ENCODE measurements around the gene CENPX. TPM values are rescaled to one million over a fixed set of nuclear protein-coding genes. Genes with fewer than 3 reads are reported as not detected.

The CENPX gene
- total RNA-seq, 1 donor: 18.8 TPM

DNA sequence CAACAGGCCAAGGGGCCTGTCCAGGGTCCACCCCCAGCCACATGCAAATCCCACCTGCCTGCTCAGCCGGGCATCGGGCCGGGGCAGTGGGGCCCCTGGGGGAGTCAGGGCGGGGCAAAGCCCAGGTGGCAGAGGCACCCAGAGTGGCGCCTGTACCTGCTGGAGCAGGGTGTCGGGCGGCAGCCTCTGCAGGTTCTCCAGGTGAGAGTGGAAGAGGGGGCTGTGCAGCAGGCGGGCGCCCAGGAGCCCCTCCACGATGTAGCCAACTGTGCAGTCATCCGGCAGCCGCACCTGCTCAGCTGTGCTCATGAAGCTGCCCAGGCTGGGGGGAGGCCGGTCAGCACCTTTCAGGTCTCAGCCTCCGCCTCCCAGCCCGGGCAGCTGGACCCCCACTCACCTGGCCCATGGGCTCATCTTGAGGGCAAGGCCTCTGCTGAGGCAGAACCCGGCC, 26.9 kb upstream of the CENPX start:
- Histone ChIP-seq H4K20me1 (ENCODE audit: insufficient read depth, low read length) (peaks cover 4% of the 10 kb centered on the region), H3K4me1 (ENCODE audit: insufficient read depth, low read length) (peaks cover 12% of the 10 kb centered on the region), H3K27me3 (ENCODE audit: insufficient read depth, low read length) (no peaks in the 10 kb centered on the region), H2AFZ (ENCODE audit: low read length) (no peak overlapping the region), H3K79me2 (ENCODE audit: insufficient read depth, low read length) (peaks cover 44% of the 10 kb centered on the region), H3K4me2 (ENCODE audit: insufficient read depth, low read length) (no peak overlapping the region), H3K27ac (ENCODE audit: low read depth, low read length) (no peak overlapping the region), H3K4me3 (ENCODE audit: insufficient read depth, low read length) (no peak overlapping the region), H3K9me3 (ENCODE audit: low read depth, low read length) (no peaks in the 10 kb centered on the region), H3K36me3 (ENCODE audit: insufficient read depth, low read length) (peaks cover 39% of the 10 kb centered on the region)
- peak; percentile 73 for DNase-seq (ENCODE audit: insufficient read length, low spot score, missing footprints)
- TF ChIP-seq, protein P1, sequence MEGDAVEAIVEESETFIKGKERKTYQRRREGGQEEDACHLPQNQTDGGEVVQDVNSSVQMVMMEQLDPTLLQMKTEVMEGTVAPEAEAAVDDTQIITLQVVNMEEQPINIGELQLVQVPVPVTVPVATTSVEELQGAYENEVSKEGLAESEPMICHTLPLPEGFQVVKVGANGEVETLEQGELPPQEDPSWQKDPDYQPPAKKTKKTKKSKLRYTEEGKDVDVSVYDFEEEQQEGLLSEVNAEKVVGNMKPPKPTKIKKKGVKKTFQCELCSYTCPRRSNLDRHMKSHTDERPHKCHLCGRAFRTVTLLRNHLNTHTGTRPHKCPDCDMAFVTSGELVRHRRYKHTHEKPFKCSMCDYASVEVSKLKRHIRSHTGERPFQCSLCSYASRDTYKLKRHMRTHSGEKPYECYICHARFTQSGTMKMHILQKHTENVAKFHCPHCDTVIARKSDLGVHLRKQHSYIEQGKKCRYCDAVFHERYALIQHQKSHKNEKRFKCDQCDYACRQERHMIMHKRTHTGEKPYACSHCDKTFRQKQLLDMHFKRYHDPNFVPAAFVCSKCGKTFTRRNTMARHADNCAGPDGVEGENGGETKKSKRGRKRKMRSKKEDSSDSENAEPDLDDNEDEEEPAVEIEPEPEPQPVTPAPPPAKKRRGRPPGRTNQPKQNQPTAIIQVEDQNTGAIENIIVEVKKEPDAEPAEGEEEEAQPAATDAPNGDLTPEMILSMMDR (IDR thresholded peaks at IDR 0.05; ENCODE audit: extremely low read depth, low read depth, low read length): no peak

DNA sequence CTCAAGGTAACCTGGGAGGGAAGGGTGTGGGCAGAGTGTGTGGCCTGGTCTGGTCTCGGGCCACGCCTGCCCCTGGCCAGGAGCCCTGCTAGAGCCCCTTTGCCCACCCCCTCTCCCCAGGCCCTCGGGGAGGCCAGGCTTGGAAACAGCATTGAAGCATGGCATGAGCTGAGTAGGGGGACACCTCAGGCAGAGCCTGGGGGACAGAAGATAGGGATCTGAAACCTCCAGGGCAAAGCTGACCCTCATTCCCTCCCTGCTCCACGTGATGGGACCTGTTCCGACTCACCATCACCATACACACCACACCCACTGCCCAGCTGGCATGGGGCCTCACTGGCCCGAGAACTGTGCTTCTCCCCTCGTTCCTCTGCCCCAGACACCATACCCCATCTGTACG, 26.4 kb upstream of the CENPX start:
- TF ChIP-seq, protein P1 (IDR thresholded peaks at IDR 0.05; ENCODE audit: extremely low read depth, low read depth, low read length): no peak
- H3K27me3 ChIP-seq (ENCODE audit: insufficient read depth, low read length): no peaks in the 10 kb centered on the region
- peak; percentile 86 for DNase-seq (ENCODE audit: insufficient read length, low spot score, missing footprints)
- peaks cover 4% of the 10 kb centered on the region for H4K20me1 ChIP-seq (ENCODE audit: insufficient read depth, low read length)
- no peak overlapping the region for H3K4me3 ChIP-seq (ENCODE audit: insufficient read depth, low read length)
- no peaks in the 10 kb centered on the region for H3K9me3 ChIP-seq (ENCODE audit: low read depth, low read length)
- H3K79me2 ChIP-seq (ENCODE audit: insufficient read depth, low read length): peaks cover 40% of the 10 kb centered on the region
- H3K4me2 ChIP-seq (ENCODE audit: insufficient read depth, low read length): no peak overlapping the region
- H3K27ac ChIP-seq (ENCODE audit: low read depth, low read length): no peak overlapping the region
- H3K4me1 ChIP-seq (ENCODE audit: insufficient read depth, low read length): peaks cover 12% of the 10 kb centered on the region
- no peak overlapping the region for H2AFZ ChIP-seq (ENCODE audit: low read length)
- peaks cover 35% of the 10 kb centered on the region for H3K36me3 ChIP-seq (ENCODE audit: insufficient read depth, low read length)

DNA sequence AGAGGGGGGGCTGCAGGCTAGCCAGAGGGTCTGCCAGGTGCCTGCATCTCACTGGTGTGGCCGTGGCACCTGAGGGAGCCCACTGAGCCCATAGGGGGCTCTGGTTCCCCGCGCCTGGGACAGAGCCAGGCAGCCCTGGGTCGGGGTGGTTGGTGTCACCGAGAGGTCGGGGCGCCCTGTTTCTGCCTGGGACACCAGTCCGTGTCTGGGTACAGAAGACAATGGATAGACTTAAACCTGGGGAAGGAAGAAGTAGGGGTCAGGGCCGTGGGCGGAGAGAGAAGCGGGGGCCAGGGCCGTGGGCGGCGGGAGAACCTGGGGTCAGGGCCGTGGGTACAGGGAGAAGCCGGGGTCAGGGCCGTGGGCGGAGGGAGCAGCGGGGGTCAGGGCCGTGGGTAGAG, 25.9 kb upstream of the CENPX start:
- Histone ChIP-seq H3K9me3 (ENCODE audit: low read depth, low read length) (no peaks in the 10 kb centered on the region), H2AFZ (ENCODE audit: low read length) (no peak overlapping the region), H3K4me3 (ENCODE audit: insufficient read depth, low read length) (no peak overlapping the region), H3K4me1 (ENCODE audit: insufficient read depth, low read length) (peaks cover 12% of the 10 kb centered on the region), H4K20me1 (ENCODE audit: insufficient read depth, low read length) (peaks cover 4% of the 10 kb centered on the region), H3K4me2 (ENCODE audit: insufficient read depth, low read length) (no peak overlapping the region), H3K27ac (ENCODE audit: low read depth, low read length) (no peak overlapping the region), H3K27me3 (ENCODE audit: insufficient read depth, low read length) (no peaks in the 10 kb centered on the region), H3K36me3 (ENCODE audit: insufficient read depth, low read length) (peaks cover 30% of the 10 kb centered on the region), H3K79me2 (ENCODE audit: insufficient read depth, low read length) (peaks cover 35% of the 10 kb centered on the region)
- peak; percentile 85 for DNase-seq (ENCODE audit: insufficient read length, low spot score, missing footprints)
- TF ChIP-seq, protein P1 (IDR thresholded peaks at IDR 0.05; ENCODE audit: extremely low read depth, low read depth, low read length): no peak

DNA sequence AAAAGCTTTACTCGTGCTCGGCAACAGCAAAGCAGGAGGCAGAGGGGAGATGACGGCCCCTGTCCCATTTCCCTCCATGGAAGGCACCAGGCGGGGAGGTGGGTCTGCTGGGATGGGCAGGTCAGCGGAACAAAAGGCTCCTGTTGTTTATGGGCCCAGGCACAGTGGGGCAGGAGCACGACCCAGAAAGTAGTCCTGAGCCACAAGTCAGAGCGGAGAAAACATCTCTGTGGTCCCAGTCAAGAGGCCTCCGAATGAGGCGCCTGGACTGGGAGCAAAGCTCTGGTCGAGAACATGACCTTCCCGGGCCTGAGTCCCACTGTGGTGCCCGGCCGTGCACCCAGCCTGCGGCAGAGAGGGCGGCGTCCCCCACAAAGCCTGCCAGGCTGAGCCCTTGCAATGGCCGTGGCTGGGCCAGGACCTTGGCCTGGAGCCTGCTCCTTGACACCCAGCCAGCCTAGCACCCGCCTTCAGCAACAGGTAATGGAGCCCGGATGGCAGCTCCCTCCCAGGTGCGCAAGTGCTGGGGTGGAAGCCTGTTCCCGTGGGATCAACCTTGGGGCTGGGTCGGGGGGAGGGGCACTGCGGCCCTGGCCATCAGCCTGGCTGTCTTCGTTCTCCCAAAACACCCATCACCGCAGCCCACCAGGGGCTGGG, 25.4 kb upstream of the CENPX start:
- H3K4me2 ChIP-seq (ENCODE audit: insufficient read depth, low read length): no peak overlapping the region
- no peaks in the 10 kb centered on the region for H3K27me3 ChIP-seq (ENCODE audit: insufficient read depth, low read length)
- peaks cover 8% of the 10 kb centered on the region for H3K4me1 ChIP-seq (ENCODE audit: insufficient read depth, low read length)
- no peak overlapping the region for H3K27ac ChIP-seq (ENCODE audit: low read depth, low read length)
- DNase-seq (ENCODE audit: insufficient read length, low spot score, missing footprints): peak; percentile 73
- peaks cover 30% of the 10 kb centered on the region for H3K36me3 ChIP-seq (ENCODE audit: insufficient read depth, low read length)
- H4K20me1 ChIP-seq (ENCODE audit: insufficient read depth, low read length): peaks cover 4% of the 10 kb centered on the region
- H3K4me3 ChIP-seq (ENCODE audit: insufficient read depth, low read length): no peak overlapping the region
- no peaks in the 10 kb centered on the region for H3K9me3 ChIP-seq (ENCODE audit: low read depth, low read length)
- H2AFZ ChIP-seq (ENCODE audit: low read length): no peak overlapping the region
- TF ChIP-seq, protein P1 (IDR thresholded peaks at IDR 0.05; ENCODE audit: extremely low read depth, low read depth, low read length): no peak
- peaks cover 29% of the 10 kb centered on the region for H3K79me2 ChIP-seq (ENCODE audit: insufficient read depth, low read length)

Measured in osteoblast (primary cell).